GM21786 (cell line): Measurements from ENCODE around the gene ISCA2.
"Not testable (repeated sequence)": the region's sequence is repeated elsewhere in the genome, so short reads cannot be mapped to it uniquely, and the experiment has no call there.

Experiments used
- ATAC-seq: cut with Tn5 transposase; IDR thresholded peaks from one replicate; pipeline ENCODE4 v1.9.1; 2021; ENCODE audit not compliant: unreplicated experiment

The ISCA2 gene

DNA sequence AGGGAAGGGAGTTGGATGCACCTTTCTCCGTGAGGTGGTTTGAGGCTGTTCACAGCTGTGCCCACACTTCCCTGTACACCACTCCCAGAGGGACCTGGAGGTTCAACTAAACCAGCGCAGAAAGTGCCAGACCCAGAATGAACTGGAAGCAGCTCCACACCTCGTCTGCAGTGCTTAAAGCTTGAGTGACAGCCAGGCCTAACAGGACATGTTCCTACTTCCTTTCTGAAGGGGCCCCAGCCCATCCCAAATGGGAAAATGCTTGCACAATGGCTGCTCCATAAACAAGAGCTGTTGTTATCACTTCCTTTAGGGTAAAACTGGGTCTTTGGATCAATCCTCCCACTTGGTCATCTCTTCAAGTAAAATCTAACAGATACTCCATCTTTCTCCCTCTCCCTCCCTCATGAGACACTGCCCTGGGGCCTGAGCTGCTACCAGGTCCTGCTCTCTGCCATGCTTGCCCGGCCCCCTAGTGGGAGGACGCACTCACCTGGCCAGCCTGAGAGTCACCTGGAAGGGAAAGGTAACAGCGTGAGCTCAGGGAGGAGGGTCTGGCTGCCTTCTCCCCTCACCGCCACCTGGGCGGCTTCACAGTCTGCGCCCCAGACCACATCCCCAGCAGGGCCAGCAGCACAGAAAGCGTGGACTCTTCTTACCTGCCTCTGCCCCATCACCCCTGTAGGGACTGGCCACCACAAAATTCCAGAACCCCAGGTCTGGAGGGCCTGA is 33.5 kb downstream of the ISCA2 start:
- ATAC-seq, result no peak

DNA sequence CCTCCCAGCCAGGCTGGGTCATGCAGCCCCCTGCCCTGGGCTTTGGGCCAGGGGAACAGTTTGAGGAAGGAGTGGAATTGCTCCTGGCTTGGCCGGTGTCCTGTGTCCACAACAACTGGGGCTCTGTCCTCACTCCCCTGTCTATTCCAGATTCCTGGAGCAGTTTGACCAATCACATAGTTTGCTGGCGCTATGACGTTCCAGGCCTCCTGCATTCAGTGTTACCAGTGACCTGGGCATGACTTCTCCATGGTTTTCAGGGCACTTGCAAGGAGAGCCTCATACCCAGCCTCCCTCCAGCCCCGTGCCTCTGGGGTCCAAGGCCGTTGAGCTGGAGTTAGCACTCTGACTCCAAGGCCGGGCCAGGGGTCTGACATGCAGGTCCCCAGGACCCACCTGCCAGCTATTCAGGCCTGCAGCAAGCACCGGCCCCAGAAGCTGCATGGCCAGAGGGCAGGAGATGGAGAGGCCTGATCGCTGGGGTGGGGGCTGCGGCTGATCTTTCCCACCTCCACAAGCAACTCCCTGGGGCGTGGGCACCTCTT is 34.2 kb downstream of the ISCA2 start:
- ATAC-seq, result no peak

DNA sequence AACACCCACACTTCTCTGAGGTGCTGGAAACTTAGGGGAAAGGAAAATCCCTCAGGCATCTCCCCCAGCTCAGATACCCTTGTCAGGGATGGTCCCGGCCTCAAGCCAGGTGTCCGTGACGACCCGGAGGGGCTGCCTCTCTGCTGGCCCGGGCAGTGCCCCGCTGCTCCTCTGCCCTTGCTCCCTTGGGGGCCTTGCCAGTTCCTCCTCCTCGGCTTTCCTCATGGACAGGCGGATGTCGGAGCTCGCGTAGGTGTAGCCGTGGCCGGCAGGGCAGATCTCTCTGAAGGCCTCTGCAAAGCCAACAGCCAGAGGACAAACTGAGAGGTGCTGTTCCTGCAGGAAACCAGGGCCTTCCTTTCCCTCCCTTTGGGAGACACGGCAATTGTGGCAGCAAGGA is 34.8 kb downstream of the ISCA2 start:
- ATAC-seq, result no peak

GRCh38 chr14:74528886-74529285 is 35.3 kb downstream of the ISCA2 start:
- no peak for ATAC-seq

DNA sequence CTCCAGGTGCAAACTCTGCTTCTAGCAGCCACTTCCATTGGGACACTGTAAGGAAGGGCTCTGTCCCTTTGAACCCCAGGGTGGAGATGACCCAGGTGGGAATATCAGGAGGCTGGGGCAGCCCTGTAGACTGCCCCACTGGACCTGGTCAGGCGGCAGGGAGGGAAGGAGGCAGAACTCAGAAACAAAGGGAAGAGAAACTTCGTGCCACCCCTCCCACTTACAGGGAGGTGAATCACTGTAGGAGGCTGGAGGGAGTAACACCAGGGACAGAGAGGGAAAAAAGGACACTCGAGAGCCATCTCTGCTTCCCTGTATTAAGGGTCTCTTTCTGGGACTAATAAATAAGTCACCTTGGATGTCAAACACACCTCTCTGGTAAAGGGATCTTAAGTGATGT is 37.4 kb downstream of the ISCA2 start:
- no peak for ATAC-seq

GRCh38 chr14:74531467-74531866 is 37.9 kb downstream of the ISCA2 start:
- no peak for ATAC-seq

DNA sequence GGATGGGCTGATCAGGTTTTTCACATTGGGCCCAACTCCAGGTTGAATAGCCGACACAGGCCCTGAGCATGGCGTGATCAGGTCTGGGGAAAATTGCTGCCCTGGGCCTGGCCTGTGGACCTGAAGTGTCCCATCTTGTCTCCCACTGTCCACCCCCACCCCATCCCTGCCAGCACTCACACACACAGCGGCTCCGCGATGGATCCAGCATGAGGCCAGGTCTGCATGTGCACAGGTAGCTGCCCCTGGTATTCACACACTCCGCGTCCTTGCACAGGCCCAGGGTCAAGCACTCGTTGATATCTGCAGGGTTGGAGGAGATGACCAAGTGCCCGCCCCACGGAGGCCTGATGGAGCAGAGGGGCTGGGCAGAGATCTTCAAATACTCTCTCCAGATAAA is 38.7 kb downstream of the ISCA2 start:
- ATAC-seq, result no peak

DNA sequence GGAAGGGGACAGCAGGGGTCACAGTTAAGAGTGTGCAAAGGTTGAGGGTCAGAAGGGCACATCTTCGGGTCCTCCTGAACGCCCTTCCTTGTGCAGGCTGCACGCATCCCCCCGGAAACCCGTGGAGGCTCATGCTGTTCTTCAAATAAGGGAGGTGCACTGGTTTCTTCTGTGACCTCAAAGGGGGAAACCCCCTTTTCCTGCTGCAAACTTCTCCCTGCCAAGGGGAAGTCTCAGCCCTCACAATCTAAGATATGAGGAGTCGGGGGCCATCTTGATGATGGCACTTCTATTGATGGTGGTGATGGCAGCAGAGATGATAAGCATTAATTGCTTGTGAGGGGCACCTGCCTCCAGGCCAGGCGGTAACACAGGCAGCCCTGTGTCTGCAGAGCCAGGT is 40.0 kb downstream of the ISCA2 start:
- no peak for ATAC-seq

DNA sequence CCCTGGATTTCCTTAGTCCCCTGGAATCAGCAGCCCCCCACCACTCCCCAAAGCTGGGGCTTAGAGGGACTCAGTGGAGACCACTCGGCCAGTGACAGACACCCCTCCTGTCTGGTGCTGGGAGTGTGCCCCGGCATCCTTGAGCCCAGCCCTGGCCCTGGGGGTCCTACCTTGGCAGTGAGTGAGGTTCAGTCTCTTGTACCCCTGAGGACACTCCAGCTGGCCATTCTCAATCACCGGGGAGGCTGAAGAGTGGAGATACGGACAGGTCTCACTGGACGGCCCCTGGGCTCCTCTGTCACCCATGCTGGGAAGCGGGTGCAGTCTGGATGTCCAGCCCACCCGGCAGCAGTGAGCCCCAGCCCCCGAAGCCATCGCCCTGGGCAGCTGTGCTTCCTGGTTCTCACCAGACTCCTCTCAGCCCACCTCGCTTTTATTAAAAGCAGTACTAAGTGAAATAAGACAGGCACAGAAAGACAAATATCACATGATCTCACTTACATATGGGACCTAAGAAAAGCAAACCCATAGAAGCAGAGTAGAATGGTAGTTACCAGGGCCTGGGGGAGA is 42.3 kb downstream of the ISCA2 start:
- no peak for ATAC-seq

DNA sequence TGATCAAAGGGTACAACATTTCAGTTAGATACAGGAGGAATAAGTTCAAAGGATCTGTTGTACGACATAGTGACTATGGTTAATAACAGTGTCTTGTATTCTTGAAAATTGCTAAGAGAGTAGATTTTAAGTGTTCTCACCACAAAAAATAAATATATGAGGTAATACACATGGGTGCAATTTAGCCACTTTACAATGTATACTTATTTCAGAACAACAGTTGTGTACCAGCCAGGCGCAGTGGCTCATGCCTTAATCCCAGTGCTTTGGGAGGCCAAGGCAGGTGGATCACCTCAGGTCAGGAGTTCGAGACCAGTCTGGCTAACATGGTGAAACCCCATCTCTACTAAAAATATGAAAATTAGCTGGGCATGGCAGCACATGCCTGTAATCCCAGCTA is 42.8 kb downstream of the ISCA2 start:
- ATAC-seq, result not testable (repeated sequence)

DNA sequence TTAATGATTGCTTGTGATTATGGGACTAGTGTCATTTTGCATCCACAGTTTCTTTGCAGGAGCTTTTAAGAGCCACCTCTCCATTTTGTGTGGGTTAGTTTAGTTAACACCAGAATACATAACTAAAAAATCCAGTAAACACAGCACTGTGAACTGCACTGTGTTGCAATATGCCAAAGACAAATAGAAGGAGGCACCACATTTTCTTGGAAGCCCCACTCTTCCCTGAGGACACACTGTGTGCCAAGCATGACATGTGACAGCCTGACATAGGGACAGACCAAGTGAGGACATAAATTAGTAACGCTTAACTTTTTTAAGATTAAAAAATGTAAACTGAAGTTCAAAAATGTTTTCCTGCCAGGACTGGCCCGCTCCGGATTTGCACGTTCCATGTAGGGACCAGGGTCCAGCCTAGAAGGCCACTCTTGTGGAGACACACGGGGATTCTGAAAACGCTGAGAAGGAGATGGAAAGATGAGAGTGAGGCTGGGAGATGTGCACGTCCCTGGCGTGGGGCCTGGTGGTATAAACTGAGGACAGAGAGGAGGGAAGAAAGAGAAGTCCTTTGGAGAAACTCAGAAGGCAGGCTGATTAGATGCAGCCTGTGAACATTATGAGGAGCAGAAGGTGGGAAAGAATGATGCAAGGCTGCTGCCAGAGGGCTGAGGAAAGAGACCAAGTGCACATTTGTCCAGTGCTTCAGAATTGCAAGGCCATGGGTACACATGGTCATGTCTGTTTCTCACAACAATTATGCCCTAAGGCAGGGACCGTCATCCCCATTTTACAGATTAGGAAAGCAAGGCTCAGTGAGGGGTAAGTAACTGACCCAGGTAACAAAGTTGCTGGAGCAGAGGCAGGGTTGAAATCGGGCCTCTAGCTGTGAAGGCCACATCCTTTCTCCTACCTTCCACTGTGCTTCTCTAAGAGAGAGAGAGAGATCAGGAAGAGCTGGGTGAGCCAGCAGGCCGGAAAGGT is 45.1 kb downstream of the ISCA2 start:
- no peak for ATAC-seq

GRCh38 chr14:74539503-74539902 is 45.9 kb downstream of the ISCA2 start:
- ATAC-seq, result no peak

DNA sequence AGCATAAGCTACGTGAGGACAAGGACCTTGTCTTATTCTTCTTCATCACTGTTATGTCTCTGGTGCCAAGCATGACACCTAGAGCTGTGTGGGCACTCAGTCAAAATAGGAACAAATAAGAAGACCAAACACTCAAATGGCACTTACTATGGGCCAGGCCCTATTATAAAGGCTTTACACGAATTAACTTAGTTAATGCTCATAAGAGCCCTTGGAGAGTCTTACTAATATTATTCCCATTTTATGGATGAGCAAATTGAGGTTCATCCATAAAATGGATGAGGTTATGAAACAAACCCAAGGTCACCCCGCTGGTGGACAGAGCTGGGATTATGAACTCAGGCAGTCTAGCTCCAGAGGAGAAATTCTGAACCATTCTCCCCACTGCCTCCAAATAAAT is 47.7 kb downstream of the ISCA2 start:
- ATAC-seq, result no peak

GRCh38 chr14:74542056-74542685 is 48.6 kb downstream of the ISCA2 start:
- no peak for ATAC-seq

GRCh38 chr14:74543771-74544438 is 50.3 kb downstream of the ISCA2 start:
- ATAC-seq, result no peak

GRCh38 chr14:74545386-74545785 is 51.8 kb downstream of the ISCA2 start:
- ATAC-seq, result no peak

DNA sequence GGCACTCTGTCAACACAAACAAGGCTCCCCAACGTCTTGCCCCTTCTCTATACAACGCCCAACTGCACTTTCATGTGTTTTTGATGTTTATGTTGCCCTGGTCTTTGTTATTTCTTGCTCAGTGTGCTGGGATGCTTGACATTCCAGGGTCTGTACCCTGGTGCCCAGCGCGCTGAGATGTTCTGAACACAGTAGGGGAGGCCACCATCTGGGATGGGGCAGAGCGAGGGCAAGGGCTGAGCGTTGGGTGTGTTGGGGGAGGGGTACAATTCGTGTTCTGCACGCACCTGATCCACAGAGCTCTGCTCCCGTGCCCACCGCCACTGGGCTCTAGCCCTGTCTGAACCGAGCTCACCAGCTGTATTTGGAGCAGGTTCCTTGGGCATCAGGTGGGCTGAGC is 52.9 kb downstream of the ISCA2 start:
- ATAC-seq, result no peak
